Pancreas (tissue), 10 donors: ENCODE measurements around the gene LRIG1. TPM values are rescaled to one million over a fixed set of nuclear protein-coding genes. Genes with fewer than 3 reads are reported as not detected.

Experiments used
- ATAC-seq, 4 donors: fragments of 200-7000 bp; cut with Tn5 transposase; one replicate each; pipeline versions ENCODE4 v1.8.0 to v1.9.1; 2020; ENCODE audit warnings: mild to moderate bottlenecking in 4 of 4, moderate library complexity in 4 of 4
- DNase-seq, 6 donors: peaks; one replicate each; pipeline ENCODE4 v3.0.0-alpha.2; 2020
- FAIRE-seq: peaks from 2 replicates; lab custom pipeline; 2012; peaks lifted over from hg19 to GRCh38; lab: Jason Lieb, UNC
- H3K27ac ChIP-seq, 4 donors: fragments of 200-600 bp; sonication (generic); 1 replicate in 3 of 4; 2 replicates in 1 of 4; pipeline versions ENCODE4 v1.5.0 to v1.8.0; 2020
- H3K27me3 ChIP-seq, 4 donors: fragments of 200-600 bp; one replicate each; pipeline ENCODE4 v1.8.0; 2021
- H3K36me3 ChIP-seq, 3 donors: fragments of 200-600 bp; sonication (generic) in 1 of 3; one replicate each; pipeline versions ENCODE4 v1.5.0 to v1.8.0; 2020 to 2021
- H3K4me1 ChIP-seq, 3 donors: fragments of 200-600 bp; one replicate each; pipeline ENCODE4 v1.8.0; 2021
- H3K4me3 ChIP-seq, 4 donors: fragments of 200-600 bp; sonication (generic) in 2 of 4; one replicate each; pipeline versions ENCODE4 v1.5.0 to v1.8.0; 2020 to 2021
- H3K9me3 ChIP-seq, 4 donors: fragments of 200-600 bp; one replicate each; pipeline ENCODE4 v1.8.0; 2021
- WGBS, 2 donors: extraction: QIAGEN DNeasy Blood & Tissue Kit; methylation state at CpG; one replicate each; pipeline ENCODE4 v1.1.7; 2013; 5-methylcytosine and 5-hydroxymethylcytosine counted together
- intact Hi-C, 3 donors: fragments of 100-400 bp; cut with DNase I; formaldehyde crosslinking; loops; one replicate each; pipeline versions ENCODE4 v1.11.1 to v1.14.2; 2022
- polyA plus RNA-seq, 2 donors: library from polyadenylated mRNA; stranded (reverse); fragments of 200-250 nt; gene quantifications; one replicate each; pipeline ENCODE4 v1.2.3, GENCODE V29; 2013
- total RNA-seq, 6 donors: library from RNA; stranded (reverse); fragmentation: NEBNext Ultra II Directional in 4 of 6; extraction: Animal tissue kit (Norgen Biotek cat#: 25700) in 4 of 6; gene quantifications; one replicate each; pipeline versions ENCODE4 v1.2.1 to v1.2.4, GENCODE V29; 2021 to 2023
- TF ChIP-seq, protein P1 (sequence below), 4 donors: fragments of 200-600 bp; sonication (generic) in 3 of 4; IDR thresholded peaks; one replicate each; pipeline versions ENCODE4 v1.5.0 to v1.8.0; 2021; ENCODE audit warnings: antibody characterized with exemption in 4 of 4
- donor health status: healthy with polysubstance abuse.
- donor health status: DM: no; HTN: no; CAD: no; lungs with moderate emphysema.
- donor health status: DM: no; HTN: no; CAD: no.
- donor health status: control.
- donor health status: control.
- donor health status: Bipolar disorder and iron deficiency.
- donor health status: DM: yes; HTN: yes; CAD: no.
- donor health status: DM: no; HTN: no; CAD: no.
- donor health status: DM: no; HTN: no; CAD: no.
- donor health status: DM: yes; HTN: yes; CAD: no.

Gene LRIG1
- total and polyA plus RNA-seq, 8 donors: 32.7 to 104 (median 68.0) TPM

DNA sequence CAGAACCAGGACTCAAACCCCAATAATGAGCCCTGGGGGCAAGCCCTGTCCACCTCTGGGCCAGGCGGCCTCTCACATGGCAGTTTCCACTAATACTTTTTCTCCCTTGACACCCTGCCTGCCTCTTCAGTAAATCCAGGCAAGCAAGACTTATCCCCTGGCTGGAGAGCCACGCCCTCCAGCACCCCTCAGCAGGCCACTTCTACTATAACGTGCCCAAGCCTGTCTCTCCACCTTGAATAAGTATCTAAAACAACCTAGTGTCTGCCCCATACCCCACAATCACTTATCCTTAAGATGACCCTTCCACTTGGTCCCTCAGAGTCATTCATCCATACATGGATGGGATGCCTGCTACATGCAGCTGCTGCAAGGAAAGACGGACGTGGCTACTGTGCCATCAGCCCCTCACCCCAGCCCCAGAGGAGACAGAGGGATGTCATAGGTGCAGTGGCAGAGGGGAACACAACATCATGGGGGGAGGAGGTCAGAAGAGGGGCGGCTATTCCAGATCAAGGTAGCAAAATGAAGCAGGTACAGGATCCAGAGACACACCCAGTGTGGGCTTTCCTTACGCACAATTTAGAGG lies 63.4 kb downstream of the LRIG1 start:
- no peaks in the 10 kb centered on the region for H3K9me3 ChIP-seq
- H3K27me3 ChIP-seq: no peaks in the 10 kb centered on the region
- no peak overlapping the region for H3K27ac ChIP-seq
- DNase-seq (no peak), FAIRE-seq (no peak), ATAC-seq (no peak)
- H3K4me1 ChIP-seq: peaks cover 10 to 42% (median 31%) of the 10 kb centered on the region in 3 donors
- no peak overlapping the region for H3K4me3 ChIP-seq
- TF ChIP-seq, protein P1, sequence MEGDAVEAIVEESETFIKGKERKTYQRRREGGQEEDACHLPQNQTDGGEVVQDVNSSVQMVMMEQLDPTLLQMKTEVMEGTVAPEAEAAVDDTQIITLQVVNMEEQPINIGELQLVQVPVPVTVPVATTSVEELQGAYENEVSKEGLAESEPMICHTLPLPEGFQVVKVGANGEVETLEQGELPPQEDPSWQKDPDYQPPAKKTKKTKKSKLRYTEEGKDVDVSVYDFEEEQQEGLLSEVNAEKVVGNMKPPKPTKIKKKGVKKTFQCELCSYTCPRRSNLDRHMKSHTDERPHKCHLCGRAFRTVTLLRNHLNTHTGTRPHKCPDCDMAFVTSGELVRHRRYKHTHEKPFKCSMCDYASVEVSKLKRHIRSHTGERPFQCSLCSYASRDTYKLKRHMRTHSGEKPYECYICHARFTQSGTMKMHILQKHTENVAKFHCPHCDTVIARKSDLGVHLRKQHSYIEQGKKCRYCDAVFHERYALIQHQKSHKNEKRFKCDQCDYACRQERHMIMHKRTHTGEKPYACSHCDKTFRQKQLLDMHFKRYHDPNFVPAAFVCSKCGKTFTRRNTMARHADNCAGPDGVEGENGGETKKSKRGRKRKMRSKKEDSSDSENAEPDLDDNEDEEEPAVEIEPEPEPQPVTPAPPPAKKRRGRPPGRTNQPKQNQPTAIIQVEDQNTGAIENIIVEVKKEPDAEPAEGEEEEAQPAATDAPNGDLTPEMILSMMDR (IDR thresholded peaks at IDR 0.05): no peak
- intact Hi-C loops: no loop called here
- no peaks in the 10 kb centered on the region for H3K36me3 ChIP-seq
- WGBS, 2 donors: 88 to 94% methylated on average over 7 of the region's 7 CpGs

DNA sequence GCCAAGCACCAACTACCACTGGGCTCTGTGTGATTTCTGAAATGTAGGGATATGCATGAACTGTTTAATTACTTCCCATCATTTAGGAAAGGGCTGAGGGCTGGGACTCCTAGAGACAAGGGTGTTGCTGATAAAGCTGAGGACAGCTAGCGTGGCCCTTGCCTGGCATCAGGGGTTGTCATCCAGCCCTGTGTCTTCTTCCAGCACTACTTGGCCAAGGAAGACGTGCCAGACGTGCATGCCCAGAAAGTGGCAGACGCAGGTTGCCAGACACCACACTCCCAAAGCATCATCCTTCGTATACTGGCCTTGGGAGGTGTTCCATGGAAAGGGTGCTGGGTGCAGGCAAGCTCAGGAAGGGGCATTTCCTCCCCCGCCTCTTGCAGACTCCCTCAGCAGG lies 64.8 kb downstream of the LRIG1 start:
- H3K36me3 ChIP-seq: no peaks in the 10 kb centered on the region
- DNase-seq (no peak), ATAC-seq (peak in 1 of 4 donors; percentile 5), FAIRE-seq (no peak)
- 64 to 74% methylated on average over 6 of the region's 6 CpGs for WGBS, 2 donors
- intact Hi-C loops: no loop called here
- TF ChIP-seq, protein P1 (IDR thresholded peaks at IDR 0.05): no peak
- H3K4me3 ChIP-seq: no peak overlapping the region
- no peaks in the 10 kb centered on the region for H3K27me3 ChIP-seq
- peaks cover 0 to 33% (median 22%) of the 10 kb centered on the region in 3 donors for H3K4me1 ChIP-seq
- H3K27ac ChIP-seq: no peak overlapping the region
- no peaks in the 10 kb centered on the region for H3K9me3 ChIP-seq

DNA sequence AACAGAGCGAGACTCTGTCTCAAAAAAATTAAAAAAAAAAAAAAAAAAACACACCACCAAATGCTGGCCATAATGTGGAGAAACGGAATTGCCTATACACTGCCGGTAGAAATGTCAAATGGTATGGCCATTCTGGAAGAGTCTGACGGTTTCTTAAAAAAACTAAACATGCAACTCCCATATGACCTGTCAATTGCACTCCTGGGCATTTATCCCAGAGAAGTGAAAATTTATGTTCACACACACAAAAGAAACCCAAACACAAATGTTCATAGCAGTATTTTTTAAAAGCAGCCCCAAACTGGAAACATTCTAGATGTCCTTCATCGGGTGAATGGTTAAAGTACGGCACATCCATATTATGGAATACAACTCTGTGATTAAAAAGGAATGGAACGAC lies 66.1 kb downstream of the LRIG1 start:
- intact Hi-C loops: no loop called here
- Histone ChIP-seq H3K4me1 (peaks cover 10 to 23% (median 23%) of the 10 kb centered on the region in 3 donors), H3K9me3 (no peaks in the 10 kb centered on the region), H3K27me3 (no peaks in the 10 kb centered on the region), H3K27ac (no peak overlapping the region), H3K36me3 (no peaks in the 10 kb centered on the region), H3K4me3 (no peak overlapping the region)
- DNase-seq (no peak), ATAC-seq (no peak), FAIRE-seq (no peak)
- TF ChIP-seq, protein P1 (IDR thresholded peaks at IDR 0.05): no peak
- 73 to 76% methylated on average over 7 of the region's 7 CpGs for WGBS, 2 donors

DNA sequence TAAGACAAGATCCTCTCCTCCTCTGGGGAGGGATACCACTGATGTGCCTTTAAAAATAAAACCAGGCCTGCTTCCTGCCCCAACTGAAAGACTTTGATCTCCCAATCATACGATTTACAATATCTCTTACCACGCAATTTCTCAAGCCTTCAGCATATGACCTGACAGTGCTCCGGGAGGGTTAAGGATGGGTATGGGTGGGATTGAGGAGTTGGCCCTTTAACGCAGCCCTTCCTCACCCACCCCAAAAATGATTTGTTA lies 67.4 kb downstream of the LRIG1 start:
- H3K4me3 ChIP-seq: no peak overlapping the region
- H3K27ac ChIP-seq: no peak overlapping the region
- no peaks in the 10 kb centered on the region for H3K36me3 ChIP-seq
- H3K4me1 ChIP-seq: peaks cover 11 to 25% (median 24%) of the 10 kb centered on the region in 3 donors
- intact Hi-C loops: no loop called here
- no peaks in the 10 kb centered on the region for H3K9me3 ChIP-seq
- ATAC-seq (no peak), DNase-seq (no peak), FAIRE-seq (no peak)
- no peaks in the 10 kb centered on the region for H3K27me3 ChIP-seq
- TF ChIP-seq, protein P1 (IDR thresholded peaks at IDR 0.05): no peak
- 55 to 61% methylated on average over 4 of the region's 4 CpGs for WGBS, 2 donors

DNA sequence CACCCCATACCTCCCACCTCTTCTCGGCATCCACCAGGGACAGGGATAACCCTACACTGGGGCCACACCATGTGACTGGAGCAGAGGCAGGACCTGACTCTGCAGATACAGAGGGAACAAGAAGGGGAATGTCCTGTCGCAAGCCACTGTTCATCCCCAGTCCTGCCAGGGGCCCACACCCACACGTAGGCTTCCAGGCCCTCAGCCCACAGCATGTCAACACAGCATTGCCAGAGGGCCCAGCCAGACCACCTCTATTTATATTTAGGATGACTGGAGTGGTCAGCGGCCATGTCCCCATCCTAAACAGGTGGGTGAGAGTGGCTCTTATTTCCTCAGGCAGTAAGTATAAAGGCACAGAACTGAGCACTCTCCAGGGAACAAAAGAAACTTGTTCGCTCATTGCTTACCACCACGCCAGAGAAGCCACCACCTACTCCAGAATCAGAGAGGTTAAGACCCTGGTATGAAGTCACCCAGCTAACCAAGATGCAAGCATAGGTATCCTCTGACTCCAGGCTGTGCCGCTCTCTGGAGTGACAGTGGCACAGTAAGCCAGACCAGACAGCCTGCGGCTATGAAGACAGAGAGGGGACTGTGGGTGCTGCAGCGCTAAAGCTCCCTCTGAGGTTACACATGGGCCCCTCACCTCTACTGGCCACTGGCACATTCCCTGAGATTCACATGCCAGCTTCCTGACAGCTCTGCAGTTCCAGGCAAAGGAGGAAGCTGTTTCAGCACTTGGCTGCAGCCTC lies 67.9 kb downstream of the LRIG1 start:
- Histone ChIP-seq H3K9me3 (no peaks in the 10 kb centered on the region), H3K27ac (no peak overlapping the region)

More for the DNA sequence above, 67.9 kb downstream of the LRIG1 start:
- 87 to 91% methylated on average over 9 of the region's 9 CpGs for WGBS, 2 donors
- peaks cover 16 to 30% (median 29%) of the 10 kb centered on the region in 3 donors for H3K4me1 ChIP-seq
- TF ChIP-seq, protein P1 (IDR thresholded peaks at IDR 0.05): no peak
- H3K36me3 ChIP-seq: no peaks in the 10 kb centered on the region
- intact Hi-C loops: no loop called here
- FAIRE-seq (no peak), ATAC-seq (no peak), DNase-seq (no peak)
- no peak overlapping the region for H3K4me3 ChIP-seq
- no peaks in the 10 kb centered on the region for H3K27me3 ChIP-seq
